HG02571 (cell line): ENCODE data around the gene LILRA6.

Source experiments
- ATAC-seq: cut with Tn5 transposase; IDR thresholded peaks from one replicate; pipeline ENCODE4 v1.9.1; 2021; ENCODE audit warnings: mild to moderate bottlenecking, moderate library complexity; ENCODE audit not compliant: unreplicated experiment

LILRA6 gene

DNA sequence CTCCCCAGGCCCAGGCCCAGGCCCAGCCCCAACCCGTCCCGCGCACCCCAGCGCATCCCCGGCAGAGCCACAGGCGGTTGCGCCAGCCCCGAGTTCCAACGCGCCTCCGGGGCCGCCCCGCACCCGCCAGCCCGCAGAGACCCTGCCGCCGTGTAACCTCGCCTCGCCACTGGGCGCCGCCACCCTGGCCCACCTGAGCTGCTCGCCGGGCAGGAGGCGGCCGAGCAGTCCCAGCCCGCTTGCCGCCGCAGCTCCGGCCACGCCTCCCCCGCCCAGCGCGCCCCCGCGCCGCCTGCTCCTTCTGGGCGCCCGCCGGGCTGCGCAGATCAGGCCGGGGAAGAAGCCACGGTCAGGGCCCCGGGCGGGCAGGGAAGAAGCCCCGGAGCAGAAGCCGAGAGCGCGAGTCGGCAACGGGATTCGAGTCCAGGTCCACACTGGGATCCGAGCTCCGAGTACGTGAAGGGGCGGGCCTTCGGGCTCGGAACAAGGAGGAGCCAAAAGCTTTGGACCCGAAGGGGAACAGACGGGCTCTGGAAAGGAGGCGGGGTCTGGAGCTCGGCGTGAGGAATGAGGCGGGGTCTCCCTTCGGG, 53.4 kb downstream of the LILRA6 start, which contains the start of gene MBOAT7:
Gene MBOAT7 (minus strand): TSS at position 436 of the 590 bp plus-strand sequence. CDS start 1,072 bp downstream, outside the sequence.
- peak; percentile 12 for ATAC-seq

DNA sequence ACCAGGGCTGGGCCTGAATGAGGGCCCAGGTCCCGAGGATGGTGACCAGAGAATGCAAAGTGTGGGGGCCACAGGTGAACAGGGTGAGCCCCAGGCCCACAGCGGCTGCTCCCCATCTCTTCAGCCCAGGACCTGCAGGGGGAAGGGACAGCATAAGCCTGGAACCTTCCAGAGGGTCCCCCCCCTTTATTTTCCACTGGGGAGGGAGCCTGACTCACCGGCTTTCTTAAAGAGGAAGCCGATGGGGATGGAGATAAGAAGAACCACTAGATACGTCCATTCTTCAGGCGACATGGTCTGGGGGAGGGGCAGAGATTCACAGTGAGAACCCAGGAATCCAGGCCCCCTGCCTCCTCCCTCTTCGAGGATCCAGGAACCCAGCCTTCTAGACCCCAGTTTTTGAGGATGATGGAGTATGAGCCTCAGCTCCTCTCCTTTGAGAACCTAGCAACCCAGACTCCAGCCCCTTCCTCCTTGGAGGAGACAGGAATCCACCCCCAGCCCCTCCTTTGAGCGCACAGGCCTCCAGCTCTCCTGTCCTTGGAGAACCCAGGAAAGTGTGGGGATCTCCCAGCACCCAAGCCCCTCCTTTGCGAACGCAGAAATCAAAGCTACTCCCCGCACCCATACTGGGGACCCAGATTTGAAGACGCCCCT, 54.2 kb downstream of the LILRA6 start:
- no peak for ATAC-seq

DNA sequence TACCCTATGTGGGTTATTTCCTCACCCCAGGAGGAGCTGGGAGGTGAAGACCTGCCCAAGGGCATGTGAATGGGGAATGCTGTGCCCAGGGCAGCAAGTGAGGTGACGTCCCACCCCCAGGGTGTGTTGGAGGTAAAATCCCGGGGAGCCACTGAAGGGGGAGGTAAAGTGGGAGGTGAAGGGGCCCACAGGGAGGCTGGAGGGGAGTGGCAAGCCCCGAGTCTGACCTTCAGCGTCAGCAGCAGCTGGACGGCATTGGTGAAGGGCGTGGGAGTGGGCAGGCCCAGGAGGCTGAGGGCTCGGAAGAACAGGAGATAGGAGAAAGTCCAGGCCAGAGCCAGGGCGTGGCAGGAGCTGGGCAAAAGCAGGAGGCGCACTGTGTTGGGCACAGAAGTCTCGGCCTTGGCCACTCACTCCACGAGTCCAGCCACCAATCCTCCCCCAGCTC, 55.6 kb downstream of the LILRA6 start:
- no peak for ATAC-seq
